ENCODE measurements around the gene KIAA0319L.
"Not testable (repeated sequence)": the region's sequence is repeated elsewhere in the genome, so short reads cannot be mapped to it uniquely, and the experiment has no call there.

Gene KIAA0319L

GRCh38 chr1:35481229-35481628 is 76.0 kb downstream of the KIAA0319L start:
- no peak for DNase-seq

- DNase-seq: no peak
Measured at GRCh38 chr1:35477870-35478269, 79.3 kb downstream of the KIAA0319L start.

GRCh38 chr1:35475856-35476674 is 81.1 kb downstream of the KIAA0319L start:
- DNase-seq: no peak

- no peak for DNase-seq
Measured at GRCh38 chr1:35475356-35475755, 81.8 kb downstream of the KIAA0319L start.

GRCh38 chr1:35473216-35473615 is 84.0 kb downstream of the KIAA0319L start:
- not testable (repeated sequence) for DNase-seq

- no peak for DNase-seq
Measured at GRCh38 chr1:35470977-35471613, 86.1 kb downstream of the KIAA0319L start.

GRCh38 chr1:35466120-35466519 is 91.1 kb downstream of the KIAA0319L start:
- DNase-seq: no peak

- DNase-seq: not testable (repeated sequence)
Measured at GRCh38 chr1:35463749-35464148, 93.5 kb downstream of the KIAA0319L start.

GRCh38 chr1:35463232-35463631 is 94.0 kb downstream of the KIAA0319L start:
- DNase-seq: no peak

- DNase-seq: peak; percentile 11 to 31
Measured at GRCh38 chr1:35461966-35462651, 95.1 kb downstream of the KIAA0319L start.

- no peak for DNase-seq
Measured at GRCh38 chr1:35460796-35461195, 96.4 kb downstream of the KIAA0319L start.

- no peak for DNase-seq
Measured at GRCh38 chr1:35454616-35455015, 102.6 kb downstream of the KIAA0319L start.

- DNase-seq: no peak
Measured at GRCh38 chr1:35454176-35454575, 103.0 kb downstream of the KIAA0319L start.

GRCh38 chr1:35453031-35453430 is 104.2 kb downstream of the KIAA0319L start:
- DNase-seq: no peak

- DNase-seq: no peak
Measured at GRCh38 chr1:35452106-35452774, 105.0 kb downstream of the KIAA0319L start.

- DNase-seq: peak; percentile 82 to 88
Measured at GRCh38 chr1:35451125-35451528, 106.1 kb downstream of the KIAA0319L start.

- no peak for DNase-seq
Measured at GRCh38 chr1:35449334-35450008, 107.7 kb downstream of the KIAA0319L start.

- DNase-seq: no peak
Measured at GRCh38 chr1:35448344-35448801, 108.8 kb downstream of the KIAA0319L start.

- DNase-seq: no peak
Measured at GRCh38 chr1:35447278-35447677, 109.9 kb downstream of the KIAA0319L start.

GRCh38 chr1:35444519-35444774 is 112.8 kb downstream of the KIAA0319L start:
- DNase-seq: no peak

GRCh38 chr1:35443768-35444518 is 113.3 kb downstream of the KIAA0319L start:
- DNase-seq: no peak

GRCh38 chr1:35442734-35443133 is 114.5 kb downstream of the KIAA0319L start:
- peak; percentile 52 to 64 for DNase-seq
